Amygdala (tissue), 56 donors: ENCODE data around the gene TCF3.
A peak's percentile ranks its signal among the peaks of the same experiment; 100 is the strongest.

Source experiments
- DNase-seq, 56 donors: peaks; one replicate each; lab custom pipeline; 2025; lab: John Stamatoyannopoulos, UW

Gene TCF3

GRCh38 chr19:1633269-1633826 is 19.1 kb downstream of the TCF3 start:
- DNase-seq, result no peak

- DNase-seq, result no peak
These were observed 19.8 kb downstream of the TCF3 start for GRCh38 chr19:1632462-1633268.

GRCh38 chr19:1631557-1632100 is 20.8 kb downstream of the TCF3 start:
- no peak for DNase-seq

DNA sequence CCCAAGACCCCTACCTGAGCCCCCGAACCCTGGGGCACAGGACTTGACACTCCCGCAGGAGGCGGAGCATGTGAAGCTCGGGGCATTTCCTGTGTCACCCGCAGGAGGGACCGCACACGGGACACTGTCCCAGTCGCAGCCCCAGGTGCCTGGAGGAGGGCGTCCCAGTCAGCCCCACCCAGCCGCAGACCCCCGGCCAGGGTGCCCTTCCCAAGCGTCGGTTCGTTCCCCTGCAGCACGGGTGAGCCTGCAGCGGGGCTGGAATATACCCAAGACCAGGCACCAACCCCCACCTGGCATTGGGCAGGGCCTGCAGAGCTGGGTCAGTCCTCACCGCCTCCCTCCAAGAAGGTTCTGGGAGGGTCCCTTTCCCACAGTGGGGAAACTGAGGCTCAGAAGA is 21.6 kb downstream of the TCF3 start:
- DNase-seq, result no peak

DNA sequence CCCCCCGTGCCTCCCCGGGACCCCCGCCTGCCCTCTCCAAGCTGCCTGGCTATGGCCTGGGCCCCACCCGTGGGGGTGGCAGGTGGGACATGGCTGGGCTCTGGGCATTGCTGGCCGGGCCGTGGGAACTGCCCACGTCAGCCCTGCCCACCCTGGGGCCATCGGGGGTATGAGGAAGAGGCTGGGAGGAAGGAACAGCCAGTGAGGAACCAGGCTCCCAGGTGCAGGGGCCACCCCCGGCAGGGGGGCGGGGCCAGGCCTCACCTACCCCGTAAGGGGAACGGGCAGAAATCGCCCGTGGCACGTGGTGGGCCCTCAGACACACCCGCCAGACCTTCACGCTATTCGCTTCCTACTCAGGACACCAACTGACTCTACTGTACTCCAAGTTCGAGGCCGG is 22.4 kb downstream of the TCF3 start:
- no peak for DNase-seq

DNA sequence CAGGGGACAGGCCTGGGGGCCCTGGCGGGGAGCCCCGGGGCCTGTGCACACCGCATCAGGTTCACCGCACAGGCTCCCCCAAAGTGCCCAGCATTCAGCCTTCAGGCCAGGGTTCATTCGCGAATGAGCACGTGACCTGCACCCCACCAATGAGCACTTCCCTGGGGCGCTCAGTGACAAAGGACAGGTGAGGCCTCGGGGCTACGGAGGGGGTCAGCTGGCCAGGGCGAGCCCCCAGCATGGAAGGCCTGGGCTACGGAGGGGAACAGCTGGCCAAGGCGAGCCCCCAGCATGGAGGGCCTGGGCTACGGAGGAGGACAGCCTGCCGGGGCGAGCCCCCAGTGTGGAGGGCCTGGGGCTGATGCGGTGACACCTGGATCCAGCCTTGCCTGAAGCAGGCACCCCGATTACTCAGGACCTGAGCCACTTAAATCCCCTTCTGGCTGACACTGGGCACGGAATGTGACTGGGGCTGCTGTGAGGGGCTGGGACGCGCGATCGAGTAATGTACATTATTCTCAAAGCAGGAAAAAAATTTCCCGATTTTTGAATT is 23.1 kb downstream of the TCF3 start:
- no peak for DNase-seq

- no peak for DNase-seq
These were observed 25.2 kb downstream of the TCF3 start for GRCh38 chr19:1627194-1627593.

DNA sequence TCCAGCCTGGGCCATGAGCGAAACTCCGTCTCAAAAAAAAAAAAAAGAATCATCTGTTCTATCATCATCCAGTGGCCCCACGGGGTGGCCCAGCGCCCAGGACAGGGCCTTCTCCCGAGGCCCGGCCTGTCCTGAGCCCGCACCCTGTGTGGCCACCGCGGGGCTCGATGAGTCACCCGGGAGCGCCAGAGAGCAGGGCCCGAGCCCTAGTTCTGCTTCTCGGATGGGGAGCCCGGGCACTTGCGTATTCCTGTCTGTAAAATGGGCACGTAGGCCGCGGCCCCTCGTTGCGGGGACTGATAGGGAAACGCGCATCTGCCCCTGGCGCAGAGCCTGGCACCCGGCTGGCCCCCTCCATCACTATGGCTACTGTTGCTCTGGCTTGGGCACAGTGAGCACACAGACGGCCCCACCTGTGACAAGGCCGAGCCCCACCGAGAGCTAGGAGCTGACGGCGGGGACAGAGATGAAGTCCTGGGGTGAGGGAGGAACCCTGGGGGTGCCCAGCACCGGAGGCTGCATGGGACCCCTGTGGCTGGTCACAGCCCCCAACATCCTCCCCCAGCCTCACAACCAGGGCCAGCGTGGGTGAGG is 25.9 kb downstream of the TCF3 start:
- DNase-seq, result no peak

GRCh38 chr19:1624458-1624857 is 28.0 kb downstream of the TCF3 start:
- DNase-seq, result peak in 26 of 56 donors; percentile 2 to 58 (median 22)

- no peak for DNase-seq
These were observed 29.9 kb downstream of the TCF3 start for GRCh38 chr19:1622541-1622940.

- DNase-seq, result no peak
These were observed 30.4 kb downstream of the TCF3 start for GRCh38 chr19:1622007-1622406.

DNA sequence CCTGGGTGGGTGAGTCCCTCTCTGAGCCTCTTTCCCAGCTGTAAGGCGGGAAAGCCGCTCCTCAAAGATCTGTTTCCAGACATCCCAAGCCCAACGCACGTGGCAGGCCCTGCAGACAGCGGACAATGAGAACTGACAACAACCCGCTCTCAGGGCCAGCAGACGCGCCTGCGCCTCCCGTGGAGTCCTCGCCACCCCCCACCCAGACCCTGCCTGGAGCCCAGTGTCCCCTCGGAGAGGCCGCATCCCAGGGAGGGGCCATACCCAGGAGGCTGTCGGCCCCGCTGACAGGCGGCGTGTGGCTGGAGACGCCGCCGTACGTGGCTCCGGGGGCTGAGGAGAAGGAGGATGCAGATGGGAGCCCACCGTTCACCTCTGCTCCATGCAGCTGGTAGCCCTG is 30.8 kb downstream of the TCF3 start:
- DNase-seq, result no peak

- DNase-seq, result no peak
These were observed 31.4 kb downstream of the TCF3 start for GRCh38 chr19:1621021-1621420.

- DNase-seq, result no peak
These were observed 31.9 kb downstream of the TCF3 start for GRCh38 chr19:1620502-1620901.

DNA sequence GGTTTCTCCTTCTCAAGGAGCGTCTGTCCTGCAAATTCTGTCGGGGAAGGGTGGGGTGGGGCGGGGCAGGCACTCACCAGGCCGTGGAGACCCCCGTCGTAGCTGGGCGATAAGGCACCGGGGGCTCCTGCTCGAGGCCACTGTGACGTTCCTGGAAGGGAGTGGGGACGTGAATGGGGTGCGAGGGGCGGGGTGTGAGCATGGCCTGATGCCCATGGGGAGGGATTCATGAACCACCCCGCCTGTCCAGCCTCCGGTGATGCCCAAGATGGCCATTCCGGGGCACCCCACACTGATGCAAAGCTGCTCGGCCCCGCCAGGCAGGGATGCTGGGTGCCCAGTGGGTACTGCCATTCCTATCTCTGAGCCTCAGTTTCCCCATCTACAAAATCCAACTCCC is 32.7 kb downstream of the TCF3 start:
- no peak for DNase-seq

DNA sequence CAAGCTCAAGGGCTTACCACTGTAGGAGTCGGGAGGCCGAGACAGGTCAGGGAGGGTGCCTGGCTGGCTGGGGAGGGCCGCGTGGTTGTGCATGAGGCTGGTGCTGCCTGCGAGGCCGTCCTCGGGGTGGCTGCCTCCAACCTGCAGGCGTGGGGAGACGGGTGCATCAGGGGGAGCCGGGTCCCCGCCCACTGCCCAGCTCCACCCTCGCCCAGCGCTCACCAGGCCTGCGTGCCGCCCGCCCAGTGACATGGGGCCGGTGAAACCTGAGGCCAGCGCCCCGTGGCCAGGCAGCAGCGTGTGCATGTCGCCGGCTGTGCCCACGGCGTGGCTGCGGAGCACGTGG is 33.3 kb downstream of the TCF3 start:
- no peak for DNase-seq

DNA sequence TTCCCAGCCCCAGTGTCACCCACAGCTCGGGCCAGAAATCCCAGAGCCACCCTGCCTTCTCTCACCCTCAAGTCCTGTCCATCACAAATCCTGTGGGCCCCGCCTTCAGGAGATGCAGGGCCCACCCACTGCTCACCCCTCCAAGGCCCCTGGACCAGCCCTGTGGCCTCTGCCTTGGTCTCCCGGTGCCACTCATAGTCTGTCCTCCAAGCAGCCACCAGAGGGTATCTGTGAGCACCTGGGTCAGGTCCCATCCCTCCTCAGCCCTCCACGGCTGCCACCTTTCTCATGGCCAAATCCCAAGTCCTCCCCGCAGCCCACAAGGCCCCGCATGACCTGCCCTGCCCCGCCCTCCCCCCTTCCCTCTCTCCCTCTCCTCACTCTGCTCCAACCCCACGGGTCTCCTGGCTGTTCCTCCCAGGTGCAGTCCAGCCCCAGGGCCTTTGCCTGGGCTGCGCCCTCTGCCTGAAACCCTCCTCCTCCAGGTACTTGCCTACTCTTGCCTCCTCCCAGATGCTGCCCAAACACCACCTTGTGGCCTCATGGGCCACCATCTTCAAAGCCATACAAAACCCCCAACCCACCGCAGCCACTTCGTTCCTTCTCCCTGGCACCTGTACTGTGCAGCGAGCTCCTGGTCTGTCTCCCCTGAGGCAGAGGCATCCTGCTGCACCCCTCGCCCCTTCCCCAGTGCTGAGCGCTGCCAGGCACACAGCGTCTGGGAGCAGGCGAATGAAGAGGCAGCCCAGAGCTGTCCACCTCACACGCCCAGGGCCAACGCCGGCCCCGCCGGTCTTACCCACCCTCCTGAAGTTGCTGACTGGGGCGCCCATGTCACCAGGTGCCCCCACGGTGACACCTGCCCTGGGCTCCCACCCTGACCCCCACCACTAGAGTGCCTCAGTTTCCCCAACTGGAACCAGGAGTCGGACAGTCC is 34.0 kb downstream of the TCF3 start:
- peak in 2 of 56 donors; percentile 7 to 8 for DNase-seq

GRCh38 chr19:1616875-1617274 is 35.5 kb downstream of the TCF3 start:
- no peak for DNase-seq

GRCh38 chr19:1616396-1616795 is 36.0 kb downstream of the TCF3 start:
- DNase-seq, result no peak

GRCh38 chr19:1615156-1615765 is 37.2 kb downstream of the TCF3 start:
- DNase-seq, result no peak
